WTC11 (cell line): ENCODE measurements around the gene TEAD1. TPM values are rescaled to one million over a fixed set of nuclear protein-coding genes. Genes with fewer than 3 reads are reported as not detected.

Experiments
- ATAC-seq: fragments of 200-7000 bp; cut with Tn5 transposase; 2 replicates; pipeline ENCODE4 v1.10.0; 2021; ENCODE audit warnings: mild to moderate bottlenecking, moderate library complexity
- CTCF ChIA-PET: fragments of 300-600 bp; sonication (Branson Sonifier 250); formaldehyde crosslinking; loops from one replicate; lab custom pipeline; 2021; ENCODE audit warnings: antibody characterized with exemption; lab: Charles Lee
- POLR2A ChIA-PET: fragments of 350-600 bp; sonication (Branson Sonifier 250); formaldehyde crosslinking; loops from one replicate; lab custom pipeline; 2021; ENCODE audit warnings: antibody characterized with exemption; lab: Charles Lee
- DNase-seq: peaks from one replicate; pipeline ENCODE4 v3.0.0; 2021; ENCODE audit warnings: low spot score
- H3K27ac Mint-ChIP-seq: 2 replicates; pipeline ENCODE4 v1.8.0; 2021; ENCODE audit warnings: mixed read lengths
- H3K27me3 Mint-ChIP-seq: 2 replicates; pipeline ENCODE4 v1.8.0; 2021; ENCODE audit warnings: low read depth, mild to moderate bottlenecking, moderate library complexity, mixed read lengths
- H3K36me3 Mint-ChIP-seq: 2 replicates; pipeline ENCODE4 v1.8.0; 2021; ENCODE audit warnings: mixed read lengths
- H3K4me1 Mint-ChIP-seq: 2 replicates; pipeline ENCODE4 v1.8.0; 2022; ENCODE audit warnings: mixed read lengths
- H3K4me3 Mint-ChIP-seq: 2 replicates; pipeline ENCODE4 v1.8.0; 2021; ENCODE audit warnings: mild to moderate bottlenecking, moderate library complexity, mixed read lengths
- H3K9me3 Mint-ChIP-seq: 2 replicates; pipeline ENCODE4 v1.8.0; 2021; ENCODE audit warnings: mixed read lengths
- ELF4 ChIP-seq: sonication (generic); formaldehyde crosslinking; IDR thresholded peaks from 2 replicates; pipeline ENCODE4 v1.8.1; 2022; ENCODE audit warnings: low read depth, mild to moderate bottlenecking, moderate library complexity, missing genetic modification reagents
- ETV6 ChIP-seq: sonication (generic); formaldehyde crosslinking; IDR thresholded peaks from 2 replicates; pipeline ENCODE4 v1.8.1; 2022; ENCODE audit warnings: mild to moderate bottlenecking, missing genetic modification reagents
- FOXJ3 ChIP-seq: sonication (generic); formaldehyde crosslinking; IDR thresholded peaks from 2 replicates; pipeline ENCODE4 v1.9.0; 2021; ENCODE audit warnings: missing genetic modification reagents, mild to moderate bottlenecking, borderline replicate concordance
- GTF2I ChIP-seq: fragments of 250-450 bp; sonication (Bioruptor Pico); conservative IDR thresholded peaks from 2 replicates; pipeline ENCODE4 v1.4.0; 2021; ENCODE audit warnings: mild to moderate bottlenecking
- MYBL2 ChIP-seq: sonication (generic); formaldehyde crosslinking; IDR thresholded peaks from 2 replicates; pipeline ENCODE4 v1.8.1; 2023; ENCODE audit warnings: mild to moderate bottlenecking, moderate library complexity, missing genetic modification reagents
- TCF7 ChIP-seq: sonication (generic); formaldehyde crosslinking; IDR thresholded peaks from 2 replicates; pipeline ENCODE4 v1.8.0; 2022; ENCODE audit warnings: mild to moderate bottlenecking, low read depth, missing genetic modification reagents, moderate library complexity
- TEAD1 ChIP-seq: sonication (generic); formaldehyde crosslinking; IDR thresholded peaks from 2 replicates; pipeline ENCODE4 v1.8.0; 2022; ENCODE audit warnings: mild to moderate bottlenecking, missing genetic modification reagents
- TEAD4 ChIP-seq: sonication (generic); formaldehyde crosslinking; IDR thresholded peaks from 2 replicates; pipeline ENCODE4 v1.8.0; 2022; ENCODE audit warnings: mild to moderate bottlenecking, missing genetic modification reagents
- ZNF396 ChIP-seq: fragments of 250-450 bp; sonication (Bioruptor Pico); IDR thresholded peaks from 2 replicates; pipeline ENCODE4 v1.8.0; 2021; ENCODE audit warnings: mild to moderate bottlenecking, moderate library complexity, borderline replicate concordance
- ZNF423 ChIP-seq: fragments of 250-450 bp; sonication (Bioruptor Pico); IDR thresholded peaks from 2 replicates; pipeline ENCODE4 v2.1.2; 2022; ENCODE audit warnings: mild to moderate bottlenecking, moderate library complexity
- total RNA-seq: library from RNA; stranded (reverse); gene quantifications from 3 replicates; pipeline ENCODE4 v1.2.3, GENCODE V29; 2021
- TF ChIP-seq, protein P1 (sequence below): sonication (generic); formaldehyde crosslinking; IDR thresholded peaks from 2 replicates; pipeline ENCODE4 v1.8.0; 2022; ENCODE audit warnings: mild to moderate bottlenecking, missing genetic modification reagents
- TF ChIP-seq, protein P2 (sequence below): sonication (generic); formaldehyde crosslinking; IDR thresholded peaks from 2 replicates; pipeline ENCODE4 v1.8.0; 2022; ENCODE audit warnings: mild to moderate bottlenecking, missing genetic modification reagents
- TF ChIP-seq, protein P3 (sequence below): sonication (generic); formaldehyde crosslinking; IDR thresholded peaks from 2 replicates; pipeline ENCODE4 v1.8.0; 2023; ENCODE audit warnings: mild to moderate bottlenecking, missing genetic modification reagents
- TF ChIP-seq, protein P4 (sequence below): fragments of 200-600 bp; IDR thresholded peaks from 2 replicates; pipeline ENCODE4 v1.8.0; 2022; ENCODE audit warnings: antibody characterized with exemption
- TF ChIP-seq, protein P5 (sequence below): sonication (generic); formaldehyde crosslinking; IDR thresholded peaks from 2 replicates; pipeline ENCODE4 v1.8.1; 2022; ENCODE audit warnings: low read depth, mild to moderate bottlenecking, moderate library complexity, missing genetic modification reagents, borderline replicate concordance

The TEAD1 gene
- total RNA-seq, 1 experiment from 2014 or later, result 79.9 TPM

DNA sequence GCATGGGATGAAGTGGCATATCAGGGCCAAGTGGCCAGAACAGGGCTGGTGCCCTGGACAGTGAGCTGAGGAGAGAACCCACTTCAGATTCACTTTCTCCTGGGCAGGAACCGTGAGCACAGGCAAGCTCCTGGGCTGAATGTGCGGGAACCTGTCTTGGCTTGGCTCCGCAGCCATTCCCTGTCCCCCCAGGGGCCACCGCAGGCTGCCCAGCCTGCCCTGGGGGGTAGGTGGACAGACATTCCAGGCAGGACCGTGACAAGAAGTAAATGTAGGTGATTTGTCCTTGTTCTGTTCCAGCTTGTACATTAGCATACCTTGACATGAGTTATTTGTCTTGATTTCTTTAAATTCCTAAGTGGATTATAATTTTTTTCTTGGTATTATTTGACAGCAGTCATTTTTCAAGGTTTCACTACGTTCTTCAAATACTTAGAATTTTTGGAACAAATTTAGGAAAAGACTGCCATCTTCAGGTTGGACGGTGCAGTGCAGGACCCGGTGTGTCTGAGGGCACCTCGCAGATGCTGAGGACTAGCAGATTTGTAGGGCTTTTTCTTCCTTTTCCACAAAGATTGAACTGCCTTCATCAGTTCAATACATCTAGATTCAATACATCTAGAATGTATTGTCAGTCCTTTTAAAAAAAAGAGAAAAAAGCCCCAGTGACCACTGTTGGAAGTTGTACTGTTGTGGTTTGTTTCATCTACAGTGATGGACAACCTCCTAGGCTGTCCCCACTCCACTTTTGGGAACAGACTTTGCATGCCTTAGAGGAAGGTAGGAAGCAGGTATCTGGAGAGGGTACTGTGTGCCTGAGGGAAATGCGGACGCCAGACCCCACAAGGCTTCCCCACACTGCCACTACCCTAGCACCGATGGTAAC lies 219.8 kb downstream of the TEAD1 start:
- DNase-seq (peak; percentile 84), ATAC-seq (peak; percentile 61)
- H3K4me3 Mint-ChIP-seq, result no peak overlapping the region
- ChIA-PET CTCF (interaction anchor here (0.6 to 3.1 kb wide), 6 partner anchors 9 to 605 kb away, joined by 3 to 13 read pairs (median 10); no protein-coding TSS in a partner anchor), POLR2A (no interaction called here)
- no peaks in the 10 kb centered on the region for H3K27me3 Mint-ChIP-seq
- H3K36me3 Mint-ChIP-seq, result peaks cover 23% of the 10 kb centered on the region
- no peaks in the 10 kb centered on the region for H3K9me3 Mint-ChIP-seq
- H3K4me1 Mint-ChIP-seq, result peaks cover 27% of the 10 kb centered on the region
- TF ChIP-seq, protein P1, sequence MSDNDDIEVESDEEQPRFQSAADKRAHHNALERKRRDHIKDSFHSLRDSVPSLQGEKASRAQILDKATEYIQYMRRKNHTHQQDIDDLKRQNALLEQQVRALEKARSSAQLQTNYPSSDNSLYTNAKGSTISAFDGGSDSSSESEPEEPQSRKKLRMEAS (CRISPR knock-in tag), result no peak
- TF ChIP-seq ZNF423 (CRISPR knock-in tag), result peak; percentile 75
- TF ChIP-seq, protein P2, sequence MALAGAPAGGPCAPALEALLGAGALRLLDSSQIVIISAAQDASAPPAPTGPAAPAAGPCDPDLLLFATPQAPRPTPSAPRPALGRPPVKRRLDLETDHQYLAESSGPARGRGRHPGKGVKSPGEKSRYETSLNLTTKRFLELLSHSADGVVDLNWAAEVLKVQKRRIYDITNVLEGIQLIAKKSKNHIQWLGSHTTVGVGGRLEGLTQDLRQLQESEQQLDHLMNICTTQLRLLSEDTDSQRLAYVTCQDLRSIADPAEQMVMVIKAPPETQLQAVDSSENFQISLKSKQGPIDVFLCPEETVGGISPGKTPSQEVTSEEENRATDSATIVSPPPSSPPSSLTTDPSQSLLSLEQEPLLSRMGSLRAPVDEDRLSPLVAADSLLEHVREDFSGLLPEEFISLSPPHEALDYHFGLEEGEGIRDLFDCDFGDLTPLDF, result no peak
- no peak for TF ChIP-seq ELF4 (CRISPR knock-in tag)
- TF ChIP-seq, protein P3, sequence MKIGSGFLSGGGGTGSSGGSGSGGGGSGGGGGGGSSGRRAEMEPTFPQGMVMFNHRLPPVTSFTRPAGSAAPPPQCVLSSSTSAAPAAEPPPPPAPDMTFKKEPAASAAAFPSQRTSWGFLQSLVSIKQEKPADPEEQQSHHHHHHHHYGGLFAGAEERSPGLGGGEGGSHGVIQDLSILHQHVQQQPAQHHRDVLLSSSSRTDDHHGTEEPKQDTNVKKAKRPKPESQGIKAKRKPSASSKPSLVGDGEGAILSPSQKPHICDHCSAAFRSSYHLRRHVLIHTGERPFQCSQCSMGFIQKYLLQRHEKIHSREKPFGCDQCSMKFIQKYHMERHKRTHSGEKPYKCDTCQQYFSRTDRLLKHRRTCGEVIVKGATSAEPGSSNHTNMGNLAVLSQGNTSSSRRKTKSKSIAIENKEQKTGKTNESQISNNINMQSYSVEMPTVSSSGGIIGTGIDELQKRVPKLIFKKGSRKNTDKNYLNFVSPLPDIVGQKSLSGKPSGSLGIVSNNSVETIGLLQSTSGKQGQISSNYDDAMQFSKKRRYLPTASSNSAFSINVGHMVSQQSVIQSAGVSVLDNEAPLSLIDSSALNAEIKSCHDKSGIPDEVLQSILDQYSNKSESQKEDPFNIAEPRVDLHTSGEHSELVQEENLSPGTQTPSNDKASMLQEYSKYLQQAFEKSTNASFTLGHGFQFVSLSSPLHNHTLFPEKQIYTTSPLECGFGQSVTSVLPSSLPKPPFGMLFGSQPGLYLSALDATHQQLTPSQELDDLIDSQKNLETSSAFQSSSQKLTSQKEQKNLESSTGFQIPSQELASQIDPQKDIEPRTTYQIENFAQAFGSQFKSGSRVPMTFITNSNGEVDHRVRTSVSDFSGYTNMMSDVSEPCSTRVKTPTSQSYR (CRISPR knock-in tag), result no peak
- TF ChIP-seq TEAD4 (CRISPR knock-in tag), result no peak
- TF ChIP-seq TEAD1 (CRISPR knock-in tag), result peak; percentile 33; the same call in 1 of the 2 replicates
- TF ChIP-seq, protein P4, sequence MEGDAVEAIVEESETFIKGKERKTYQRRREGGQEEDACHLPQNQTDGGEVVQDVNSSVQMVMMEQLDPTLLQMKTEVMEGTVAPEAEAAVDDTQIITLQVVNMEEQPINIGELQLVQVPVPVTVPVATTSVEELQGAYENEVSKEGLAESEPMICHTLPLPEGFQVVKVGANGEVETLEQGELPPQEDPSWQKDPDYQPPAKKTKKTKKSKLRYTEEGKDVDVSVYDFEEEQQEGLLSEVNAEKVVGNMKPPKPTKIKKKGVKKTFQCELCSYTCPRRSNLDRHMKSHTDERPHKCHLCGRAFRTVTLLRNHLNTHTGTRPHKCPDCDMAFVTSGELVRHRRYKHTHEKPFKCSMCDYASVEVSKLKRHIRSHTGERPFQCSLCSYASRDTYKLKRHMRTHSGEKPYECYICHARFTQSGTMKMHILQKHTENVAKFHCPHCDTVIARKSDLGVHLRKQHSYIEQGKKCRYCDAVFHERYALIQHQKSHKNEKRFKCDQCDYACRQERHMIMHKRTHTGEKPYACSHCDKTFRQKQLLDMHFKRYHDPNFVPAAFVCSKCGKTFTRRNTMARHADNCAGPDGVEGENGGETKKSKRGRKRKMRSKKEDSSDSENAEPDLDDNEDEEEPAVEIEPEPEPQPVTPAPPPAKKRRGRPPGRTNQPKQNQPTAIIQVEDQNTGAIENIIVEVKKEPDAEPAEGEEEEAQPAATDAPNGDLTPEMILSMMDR, result peak; percentile 80
- TF ChIP-seq ETV6 (CRISPR knock-in tag), result no peak
- TF ChIP-seq FOXJ3 (CRISPR knock-in tag), result no peak
- no peak for TF ChIP-seq ZNF396 (CRISPR knock-in tag)
- TF ChIP-seq TCF7 (CRISPR knock-in tag), result no peak
- TF ChIP-seq, protein P5, sequence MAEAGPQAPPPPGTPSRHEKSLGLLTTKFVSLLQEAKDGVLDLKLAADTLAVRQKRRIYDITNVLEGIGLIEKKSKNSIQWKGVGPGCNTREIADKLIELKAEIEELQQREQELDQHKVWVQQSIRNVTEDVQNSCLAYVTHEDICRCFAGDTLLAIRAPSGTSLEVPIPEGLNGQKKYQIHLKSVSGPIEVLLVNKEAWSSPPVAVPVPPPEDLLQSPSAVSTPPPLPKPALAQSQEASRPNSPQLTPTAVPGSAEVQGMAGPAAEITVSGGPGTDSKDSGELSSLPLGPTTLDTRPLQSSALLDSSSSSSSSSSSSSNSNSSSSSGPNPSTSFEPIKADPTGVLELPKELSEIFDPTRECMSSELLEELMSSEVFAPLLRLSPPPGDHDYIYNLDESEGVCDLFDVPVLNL, result no peak
- peak overlapping the region; percentile 30 for H3K27ac Mint-ChIP-seq

DNA sequence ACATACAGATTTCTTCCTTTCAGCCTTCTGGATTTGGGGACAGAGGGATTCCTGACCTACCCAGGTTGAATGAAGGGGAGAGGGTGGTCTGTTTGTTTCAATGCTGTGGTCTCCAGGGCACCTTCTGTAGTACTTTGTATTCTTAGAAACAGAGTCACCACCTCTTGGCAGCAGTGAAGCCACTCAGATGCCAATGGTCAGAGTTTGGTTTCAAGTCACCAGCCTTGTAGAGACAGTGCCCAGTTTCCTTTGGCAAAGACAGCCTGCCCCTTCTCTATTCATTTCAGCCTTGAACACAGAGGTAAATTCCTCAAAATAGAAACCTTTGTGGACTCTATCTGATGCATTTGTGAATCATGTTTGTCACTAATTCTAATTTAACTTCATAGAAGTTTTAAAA lies 223.2 kb downstream of the TEAD1 start:
- Mint-ChIP-seq H3K27ac (no peak overlapping the region), H3K36me3 (peaks cover 38% of the 10 kb centered on the region), H3K4me3 (no peak overlapping the region), H3K9me3 (no peaks in the 10 kb centered on the region), H3K27me3 (no peaks in the 10 kb centered on the region)
- CTCF ChIA-PET, result interaction anchor here (1.3 kb wide), 1 partner anchor 17 kb away, joined by 7 read pairs; no protein-coding TSS in a partner anchor
- POLR2A ChIA-PET, result interaction anchor here (0.7 kb wide), 1 partner anchor 496 kb away, joined by 3 read pairs; no protein-coding TSS in a partner anchor
- TF ChIP-seq GTF2I (CRISPR knock-in tag) (no peak), MYBL2 (CRISPR knock-in tag) (no peak)
- TF ChIP-seq, all 79 proteins: peak for 0
- peaks cover 33% of the 10 kb centered on the region for H3K4me1 Mint-ChIP-seq
- ATAC-seq (no peak), DNase-seq (no peak)
